Chondrocyte (in vitro differentiated cells): ENCODE data around the gene INO80D. TPM values are rescaled to one million over a fixed set of nuclear protein-coding genes. Genes with fewer than 3 reads are reported as not detected.

ENCODE experiments used
- DNase-seq: peaks from one replicate; pipeline ENCODE4 v3.0.0; 2021; ENCODE audit warnings: mixed read lengths, low spot score
- H3K27ac Mint-ChIP-seq: one replicate; pipeline ENCODE4 v1.8.0; 2021; ENCODE audit warnings: mild to moderate bottlenecking, moderate library complexity, mixed read lengths; ENCODE audit not compliant: unreplicated experiment
- H3K27me3 Mint-ChIP-seq: 2 replicates; pipeline ENCODE4 v1.8.0; 2021; ENCODE audit warnings: low read depth, mixed read lengths
- H3K36me3 Mint-ChIP-seq: 2 replicates; pipeline ENCODE4 v1.8.0; 2021; ENCODE audit warnings: low read depth, mixed read lengths
- H3K4me1 Mint-ChIP-seq: 2 replicates; pipeline ENCODE4 v1.8.0; 2021; ENCODE audit warnings: low read depth, mild to moderate bottlenecking, mixed read lengths
- H3K4me3 Mint-ChIP-seq: one replicate; pipeline ENCODE4 v1.8.0; 2021; ENCODE audit warnings: mild to moderate bottlenecking, moderate library complexity, mixed read lengths; ENCODE audit not compliant: unreplicated experiment
- H3K9me3 Mint-ChIP-seq: 2 replicates; pipeline ENCODE4 v1.8.0; 2021; ENCODE audit warnings: low read depth, mixed read lengths
- total RNA-seq: library from RNA; stranded (reverse); gene quantifications from 3 replicates; pipeline ENCODE4 v1.2.1, GENCODE V29; 2021
- TF ChIP-seq, protein P1 (sequence below): fragments of 200-600 bp; sonication (generic); IDR thresholded peaks from 2 replicates; pipeline ENCODE4 v1.5.0; 2021; ENCODE audit warnings: antibody characterized with exemption, mild to moderate bottlenecking, moderate library complexity

Gene INO80D
- total RNA-seq, 1 donor from 2014 or later = 14.5 TPM

GRCh38 chr2:205946226-205946625 is 139.7 kb downstream of the INO80D start:
- Mint-ChIP-seq H3K9me3 (no peaks in the 10 kb centered on the region), H3K27me3 (no peaks in the 10 kb centered on the region), H3K27ac (no peak overlapping the region), H3K36me3 (no peaks in the 10 kb centered on the region), H3K4me1 (peaks cover 25% of the 10 kb centered on the region), H3K4me3 (no peak overlapping the region)
- TF ChIP-seq, protein P1, sequence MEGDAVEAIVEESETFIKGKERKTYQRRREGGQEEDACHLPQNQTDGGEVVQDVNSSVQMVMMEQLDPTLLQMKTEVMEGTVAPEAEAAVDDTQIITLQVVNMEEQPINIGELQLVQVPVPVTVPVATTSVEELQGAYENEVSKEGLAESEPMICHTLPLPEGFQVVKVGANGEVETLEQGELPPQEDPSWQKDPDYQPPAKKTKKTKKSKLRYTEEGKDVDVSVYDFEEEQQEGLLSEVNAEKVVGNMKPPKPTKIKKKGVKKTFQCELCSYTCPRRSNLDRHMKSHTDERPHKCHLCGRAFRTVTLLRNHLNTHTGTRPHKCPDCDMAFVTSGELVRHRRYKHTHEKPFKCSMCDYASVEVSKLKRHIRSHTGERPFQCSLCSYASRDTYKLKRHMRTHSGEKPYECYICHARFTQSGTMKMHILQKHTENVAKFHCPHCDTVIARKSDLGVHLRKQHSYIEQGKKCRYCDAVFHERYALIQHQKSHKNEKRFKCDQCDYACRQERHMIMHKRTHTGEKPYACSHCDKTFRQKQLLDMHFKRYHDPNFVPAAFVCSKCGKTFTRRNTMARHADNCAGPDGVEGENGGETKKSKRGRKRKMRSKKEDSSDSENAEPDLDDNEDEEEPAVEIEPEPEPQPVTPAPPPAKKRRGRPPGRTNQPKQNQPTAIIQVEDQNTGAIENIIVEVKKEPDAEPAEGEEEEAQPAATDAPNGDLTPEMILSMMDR = no peak
- DNase-seq = no peak

Other genes starting within 250 kb of the INO80D start
- gene NDUFS1, start 73.3 kb upstream of the INO80D start, total RNA-seq = 81.5 to 99.5 TPM (median 82.7 TPM) in 3 replicates
- 420 to 505 TPM (median 436 TPM) in 3 replicates for gene EEF1B2, start 73.7 kb upstream of the INO80D start, total RNA-seq
- gene ZDBF2, start 188.5 kb upstream of the INO80D start, total RNA-seq = 24.8 to 28.9 TPM (median 26.3 TPM) in 3 replicates